Astrocyte (in vitro differentiated cells and primary cell): Measurements from ENCODE around the gene MYO3B.

Source experiments
- EZH2 ChIP-seq: IDR thresholded peaks from 2 replicates; pipeline ENCODE4 v1.6.1; 2012; ENCODE audit warnings: mild to moderate bottlenecking, low read length, inconsistent platforms; ENCODE audit not compliant: insufficient read depth
- TF ChIP-seq, protein P1 (sequence below): IDR thresholded peaks from 2 replicates; pipeline ENCODE4 v1.5.1; 2011; ENCODE audit warnings: low read depth, mild to moderate bottlenecking, inconsistent platforms, low read length, moderate library complexity; ENCODE audit not compliant: insufficient read depth

DNA sequence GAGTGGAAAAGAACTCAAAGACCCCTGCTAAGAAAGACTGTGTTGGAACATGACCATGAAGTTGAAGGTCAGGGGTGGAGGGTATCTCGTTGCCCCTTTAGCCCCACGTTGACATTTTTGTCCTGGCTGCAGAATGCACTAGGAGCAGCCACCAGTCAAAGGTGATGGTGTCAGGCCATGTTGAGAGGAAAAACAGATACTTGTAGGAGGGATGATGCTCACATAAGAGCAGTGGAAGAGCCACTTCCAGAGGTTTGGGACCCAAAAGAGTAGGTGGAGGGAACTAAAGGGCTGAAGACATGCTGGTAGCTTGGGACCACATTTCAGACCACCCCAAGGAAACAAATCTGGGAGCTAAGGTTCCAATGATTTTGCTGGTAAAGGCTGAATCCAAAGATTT lies 159.0 kb downstream of the MYO3B start:
- TF ChIP-seq, protein P1, sequence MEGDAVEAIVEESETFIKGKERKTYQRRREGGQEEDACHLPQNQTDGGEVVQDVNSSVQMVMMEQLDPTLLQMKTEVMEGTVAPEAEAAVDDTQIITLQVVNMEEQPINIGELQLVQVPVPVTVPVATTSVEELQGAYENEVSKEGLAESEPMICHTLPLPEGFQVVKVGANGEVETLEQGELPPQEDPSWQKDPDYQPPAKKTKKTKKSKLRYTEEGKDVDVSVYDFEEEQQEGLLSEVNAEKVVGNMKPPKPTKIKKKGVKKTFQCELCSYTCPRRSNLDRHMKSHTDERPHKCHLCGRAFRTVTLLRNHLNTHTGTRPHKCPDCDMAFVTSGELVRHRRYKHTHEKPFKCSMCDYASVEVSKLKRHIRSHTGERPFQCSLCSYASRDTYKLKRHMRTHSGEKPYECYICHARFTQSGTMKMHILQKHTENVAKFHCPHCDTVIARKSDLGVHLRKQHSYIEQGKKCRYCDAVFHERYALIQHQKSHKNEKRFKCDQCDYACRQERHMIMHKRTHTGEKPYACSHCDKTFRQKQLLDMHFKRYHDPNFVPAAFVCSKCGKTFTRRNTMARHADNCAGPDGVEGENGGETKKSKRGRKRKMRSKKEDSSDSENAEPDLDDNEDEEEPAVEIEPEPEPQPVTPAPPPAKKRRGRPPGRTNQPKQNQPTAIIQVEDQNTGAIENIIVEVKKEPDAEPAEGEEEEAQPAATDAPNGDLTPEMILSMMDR, result no peak
- TF ChIP-seq EZH2, result no peak
